SH-SY5Y (cell line): ENCODE data around the gene C11orf98.

Experiments
- GATA2 ChIP-seq: IDR thresholded peaks from 2 replicates; pipeline ENCODE4 v1.6.1; 2011; ENCODE audit warnings: mild to moderate bottlenecking, low read depth, low read length
- GATA3 ChIP-seq: IDR thresholded peaks from 2 replicates; pipeline ENCODE4 v1.6.1; 2011; ENCODE audit warnings: low read depth, mild to moderate bottlenecking, low read length, moderate library complexity

Gene C11orf98

DNA sequence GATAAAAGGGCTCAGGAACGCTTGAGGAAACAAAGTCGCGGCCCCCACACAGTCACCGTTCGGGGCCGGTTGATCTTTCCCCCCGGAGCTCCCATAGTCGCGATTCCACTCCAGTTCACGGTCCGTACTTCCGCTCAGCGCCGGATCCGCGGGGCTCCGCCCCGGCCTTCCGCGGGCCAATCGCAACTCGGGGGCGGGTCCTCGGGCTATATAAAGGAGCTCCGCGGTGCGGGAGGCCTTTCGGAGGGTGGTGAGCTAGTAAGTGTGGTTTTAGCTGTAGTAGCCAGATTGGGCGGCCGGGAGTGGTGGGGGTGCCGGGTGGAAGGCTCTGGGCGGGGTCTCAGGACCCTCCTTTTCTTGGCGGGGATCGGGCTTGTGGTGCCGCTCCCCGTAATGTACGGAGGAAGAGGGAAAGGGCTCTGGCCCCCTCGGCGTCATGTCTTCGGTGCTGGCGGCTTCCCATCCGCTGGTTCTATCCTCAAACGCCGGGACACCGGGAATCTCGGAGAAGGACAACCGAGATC is at the start of gene C11orf98, which contains the start of gene CSKMT:
C11orf98 (minus strand) TSS at position 136 of the 524 bp plus-strand sequence; CDS start at position 95, 41 bp downstream.
CSKMT (plus strand) TSS at position 238 of the 524 bp plus-strand sequence. CDS start 568 bp downstream, outside the sequence.
- TF ChIP-seq GATA2 (no peak), GATA3 (no peak)

DNA sequence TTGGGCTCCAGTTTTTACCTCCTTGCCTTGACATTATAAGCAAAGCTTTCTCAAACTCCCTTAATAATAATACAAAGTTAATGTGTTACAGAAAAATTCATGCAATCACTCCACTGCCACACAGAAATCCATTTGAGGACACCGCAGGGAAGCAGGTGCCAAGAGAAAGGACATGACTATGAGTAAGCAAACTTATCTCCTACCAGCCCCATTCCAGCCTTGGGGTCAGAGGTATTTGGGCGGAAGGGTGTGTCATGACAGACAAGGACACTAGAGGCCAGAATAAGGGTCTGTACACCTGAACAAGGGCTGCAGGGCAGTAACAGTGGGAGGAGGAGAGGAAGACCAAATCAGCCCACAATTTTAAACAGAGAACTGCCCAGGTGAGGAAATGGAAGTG is 48.3 kb upstream of the C11orf98 start:
- no peak for TF ChIP-seq GATA3
- no peak for TF ChIP-seq GATA2

GRCh38 chr11:62712861-62713260 is 47.9 kb upstream of the C11orf98 start:
- TF ChIP-seq GATA2: no peak
- no peak for TF ChIP-seq GATA3

GRCh38 chr11:62712276-62712812 is 47.3 kb upstream of the C11orf98 start:
- no peak for TF ChIP-seq GATA3
- TF ChIP-seq GATA2: no peak

GRCh38 chr11:62710001-62710345 is 45.0 kb upstream of the C11orf98 start:
- TF ChIP-seq GATA3: no peak
- no peak for TF ChIP-seq GATA2

DNA sequence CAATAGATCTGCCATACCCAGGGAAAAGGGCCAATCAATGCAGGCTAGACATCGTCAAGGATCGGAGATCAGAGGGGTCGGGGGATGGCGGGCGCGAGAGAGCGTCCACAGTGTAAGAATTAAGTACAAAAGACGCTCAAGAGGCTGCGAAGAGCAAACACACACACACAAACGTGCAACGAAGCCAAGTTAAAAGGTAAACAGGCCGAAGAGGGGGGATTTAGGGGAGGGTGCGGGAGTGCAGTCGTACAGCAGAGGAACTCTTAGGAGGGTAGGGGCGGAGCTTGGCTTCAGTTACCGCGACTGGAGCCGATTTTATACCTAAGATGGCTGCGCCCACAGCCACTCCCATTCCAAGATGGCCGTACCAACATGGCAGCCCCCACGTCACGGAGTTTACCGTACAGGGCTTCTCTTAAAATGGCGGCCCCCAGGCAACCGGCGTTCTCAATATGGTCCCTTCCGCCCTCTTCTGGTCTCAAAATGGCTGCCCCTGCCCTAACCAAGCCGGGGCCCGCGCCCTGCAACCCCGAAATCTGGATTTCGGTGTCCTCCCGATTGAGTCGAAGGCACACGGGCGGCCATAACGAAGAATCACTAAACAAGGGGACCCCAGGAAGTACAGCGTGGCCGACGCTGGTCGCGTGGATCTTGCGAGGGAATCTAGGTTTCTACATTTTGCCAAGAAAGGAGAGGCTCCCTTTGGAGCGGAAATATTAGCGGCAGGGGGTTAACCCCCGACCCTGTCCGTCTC is 44.4 kb upstream of the C11orf98 start:
- no peak for TF ChIP-seq GATA3
- no peak for TF ChIP-seq GATA2

- TF ChIP-seq GATA3: no peak
- no peak for TF ChIP-seq GATA2
Observed at GRCh38 chr11:62708793-62709192, 43.8 kb upstream of the C11orf98 start.

- TF ChIP-seq GATA3 (no peak), GATA2 (no peak)
Observed at GRCh38 chr11:62708392-62708791, 43.4 kb upstream of the C11orf98 start.

- TF ChIP-seq GATA3 (no peak), GATA2 (no peak)
Observed at GRCh38 chr11:62707277-62707861, 42.4 kb upstream of the C11orf98 start, which contains the start of the genes BSCL2 and GNG3. BSCL2 (minus strand) TSS chr11:62707424; CDS start chr11:62707195, 229 bp downstream. GNG3 (plus strand) TSS chr11:62707676; CDS start chr11:62708296, 620 bp downstream.

DNA sequence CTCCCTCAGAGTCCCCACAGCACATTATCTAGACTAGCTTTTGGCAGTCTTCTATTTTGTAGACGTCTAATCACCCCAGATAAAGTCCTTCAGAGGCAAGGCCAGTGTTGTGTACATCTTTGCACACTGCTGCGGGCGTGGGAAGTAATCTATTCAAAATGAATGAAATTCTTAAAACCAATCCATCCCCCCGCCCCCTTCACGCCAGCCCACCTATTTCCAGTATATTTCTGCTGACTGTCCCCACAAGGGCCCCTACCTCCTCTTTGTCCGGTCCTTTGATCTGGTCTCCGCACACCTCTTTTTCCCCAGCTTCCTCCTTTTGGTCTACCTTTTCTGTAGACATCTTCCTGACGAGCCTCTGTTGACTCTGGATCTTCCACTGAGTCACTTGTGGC is 41.8 kb upstream of the C11orf98 start:
- TF ChIP-seq GATA3: no peak
- no peak for TF ChIP-seq GATA2

- no peak; the same call in 1 of the 2 replicates for TF ChIP-seq GATA3
- TF ChIP-seq GATA2: peak; percentile 90
Observed at GRCh38 chr11:62705880-62706849, 41.2 kb upstream of the C11orf98 start.

- no peak for TF ChIP-seq GATA3
- TF ChIP-seq GATA2: no peak
Observed at GRCh38 chr11:62705413-62705812, 40.4 kb upstream of the C11orf98 start.

DNA sequence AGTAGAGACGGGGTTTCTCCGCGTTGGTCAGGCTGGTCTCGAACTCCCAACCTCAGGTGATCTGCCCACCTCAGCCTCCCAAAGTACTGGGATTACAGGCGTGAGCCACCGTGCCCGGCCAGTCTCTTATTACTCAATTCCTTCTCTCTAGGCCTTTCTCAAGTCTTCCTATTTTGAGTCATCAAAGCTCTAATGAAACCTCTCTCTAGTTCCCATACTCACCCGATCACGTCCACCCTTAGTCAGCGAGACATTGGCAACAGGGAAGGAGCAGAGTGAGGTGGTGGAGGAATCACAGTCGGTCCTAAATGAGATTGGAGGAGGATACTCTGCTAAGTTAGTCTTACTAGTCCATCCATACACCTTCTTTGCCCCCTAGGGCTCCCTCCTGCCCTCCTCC is 37.2 kb upstream of the C11orf98 start:
- TF ChIP-seq GATA3: no peak
- no peak for TF ChIP-seq GATA2

GRCh38 chr11:62694455-62695167 is 29.6 kb upstream of the C11orf98 start:
- TF ChIP-seq GATA3 (no peak), GATA2 (no peak)
